HG03045 (cell line): ENCODE results near the gene TRAF7.
"Not testable (repeated sequence)": the region's sequence is repeated elsewhere in the genome, so short reads cannot be mapped to it uniquely, and the experiment has no call there.

Source experiments
- ATAC-seq: cut with Tn5 transposase; IDR thresholded peaks from one replicate; pipeline ENCODE4 v1.9.1; 2021; ENCODE audit warnings: mild to moderate bottlenecking, moderate library complexity; ENCODE audit not compliant: unreplicated experiment

The TRAF7 gene

DNA sequence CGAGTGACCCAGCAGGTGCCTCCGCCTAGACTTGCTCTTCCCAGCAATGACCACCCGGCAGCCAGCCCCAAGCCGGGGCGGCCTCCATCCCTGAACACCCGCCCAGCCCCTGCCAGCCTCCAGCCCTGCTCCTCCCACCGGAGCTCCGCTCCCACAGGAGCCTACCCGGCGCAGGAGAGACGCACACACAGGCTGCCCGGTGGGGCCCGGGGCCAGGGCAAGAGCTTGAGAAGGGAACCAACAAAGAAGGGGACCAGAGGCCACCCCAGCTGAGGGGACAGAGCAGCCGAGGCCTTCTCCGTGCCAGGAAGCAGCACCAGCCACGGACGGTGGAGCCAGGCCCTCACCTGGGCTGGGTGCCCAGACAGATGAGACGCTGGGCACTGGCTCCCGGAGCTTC lies 33.7 kb upstream of the TRAF7 start:
- no peak for ATAC-seq

- no peak for ATAC-seq
These were observed 33.2 kb upstream of the TRAF7 start for GRCh38 chr16:2122429-2122828.

- not testable (repeated sequence) for ATAC-seq
These were observed 32.5 kb upstream of the TRAF7 start for GRCh38 chr16:2122934-2123683.

DNA sequence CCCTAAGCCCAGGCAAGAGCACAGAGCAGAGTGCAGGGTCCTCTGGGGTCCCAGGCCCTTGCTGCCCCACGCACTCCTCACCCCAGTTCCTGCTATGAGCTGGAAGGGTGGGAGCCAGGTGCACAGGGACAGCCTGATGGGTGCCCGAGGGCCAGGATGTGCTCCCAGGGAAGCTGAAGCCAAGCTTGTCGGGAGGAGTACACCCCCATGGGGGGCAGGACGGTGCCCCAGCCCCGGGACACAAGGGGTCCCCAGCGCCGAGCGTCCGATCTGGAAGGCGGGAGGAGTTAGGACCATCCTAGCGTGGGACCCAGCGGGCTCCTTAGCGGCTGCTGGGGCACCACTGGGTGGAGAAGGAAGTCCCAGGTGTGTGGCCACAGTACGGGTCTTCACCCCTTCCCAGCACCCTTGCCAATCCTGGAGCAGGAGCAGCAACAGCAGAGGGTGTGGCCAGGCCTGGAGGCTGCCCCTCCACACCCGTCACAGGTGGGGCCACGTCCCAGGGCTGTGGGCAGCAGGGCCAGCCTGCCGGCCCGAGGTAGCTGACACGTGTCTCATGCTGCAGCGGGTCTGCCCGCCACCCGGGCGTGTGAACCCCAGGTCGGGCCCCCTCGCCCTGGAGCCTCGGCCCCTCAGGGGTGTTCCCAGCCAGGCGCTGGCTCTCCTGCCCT lies 31.7 kb upstream of the TRAF7 start:
- ATAC-seq = not testable (repeated sequence)

DNA sequence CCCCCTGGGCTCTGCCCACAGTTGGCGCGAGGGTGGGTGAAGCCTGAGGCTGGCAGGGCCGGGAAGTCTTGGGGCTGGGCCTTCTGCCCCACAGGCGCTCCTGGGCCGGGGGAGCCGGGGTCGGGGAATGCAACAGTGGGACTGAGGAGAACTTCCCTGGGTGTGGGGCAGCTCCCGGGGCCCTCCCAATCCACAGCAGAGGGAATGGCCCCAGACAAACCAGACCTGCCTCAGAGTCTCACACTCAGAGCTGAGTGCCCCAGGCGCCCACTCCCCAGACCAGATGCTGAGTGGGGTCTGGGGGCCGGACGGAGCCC lies 31.2 kb upstream of the TRAF7 start:
- not testable (repeated sequence) for ATAC-seq

DNA sequence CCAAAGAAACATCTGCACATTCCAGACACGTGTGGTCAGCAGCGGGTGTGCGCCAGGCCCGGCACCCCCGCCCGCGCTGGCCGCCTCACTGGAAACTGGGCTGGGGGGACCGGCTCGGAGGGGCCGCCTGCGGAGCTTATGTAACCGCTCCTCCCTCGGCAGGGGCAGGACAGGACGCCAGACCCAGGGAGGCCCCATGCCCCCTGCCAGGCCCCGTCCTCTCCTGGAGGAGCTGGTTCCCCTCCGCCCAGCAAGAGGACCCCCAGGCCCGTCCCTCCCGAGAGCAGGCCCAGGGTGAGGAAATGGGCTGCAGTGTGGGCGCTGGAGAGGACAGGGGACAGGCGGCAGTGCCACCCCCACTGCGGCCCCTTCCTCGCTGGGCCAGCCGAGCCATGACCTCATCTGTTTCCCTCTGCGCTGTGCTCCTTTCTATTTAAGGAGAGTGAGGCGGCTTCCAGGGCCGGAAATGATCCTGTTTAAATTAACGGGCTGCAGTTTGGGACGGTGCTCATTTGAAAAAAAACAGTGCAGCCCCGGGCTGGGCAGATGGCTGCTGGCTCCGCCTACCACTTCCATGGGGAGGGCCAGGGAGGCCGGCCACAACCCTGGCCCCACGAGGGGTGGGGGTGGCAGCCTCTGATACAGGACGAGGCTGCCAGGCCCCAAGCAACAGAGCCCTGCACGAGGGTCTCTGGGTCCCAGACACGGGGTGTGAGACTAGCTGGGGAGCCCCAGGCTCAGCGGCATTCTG lies 30.7 kb upstream of the TRAF7 start:
- not testable (repeated sequence) for ATAC-seq

GRCh38 chr16:2125609-2126008 lies 30.0 kb upstream of the TRAF7 start:
- not testable (repeated sequence) for ATAC-seq

DNA sequence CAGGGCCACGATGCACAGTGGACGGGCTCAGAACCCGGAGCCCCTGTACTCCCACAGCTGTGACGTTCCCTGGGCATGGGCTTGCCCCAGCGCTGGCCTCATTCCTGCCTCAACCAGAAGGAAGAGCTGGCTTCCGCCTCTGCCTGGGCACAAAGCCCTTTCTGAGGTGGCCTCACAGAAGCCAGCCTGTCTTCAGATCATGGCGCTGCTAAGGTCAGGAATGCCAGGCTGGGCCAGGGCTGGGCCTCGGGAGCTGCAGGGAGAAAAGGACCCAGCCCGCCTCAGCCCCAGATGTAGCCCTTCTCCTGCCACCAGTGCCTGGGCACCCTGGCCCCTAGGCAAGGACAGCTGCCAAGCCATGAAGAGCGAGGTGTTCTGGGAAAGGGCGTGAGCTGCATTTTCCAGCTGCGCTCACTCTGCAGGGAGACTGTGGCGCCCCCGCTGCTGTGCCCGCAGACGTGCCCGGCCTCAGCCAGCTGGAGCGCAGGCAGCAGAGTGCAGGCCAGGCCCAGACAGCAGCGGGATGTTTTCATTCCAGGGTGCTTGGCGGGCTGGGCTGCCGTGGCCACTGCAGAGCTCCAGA lies 29.3 kb upstream of the TRAF7 start:
- ATAC-seq = not testable (repeated sequence)

DNA sequence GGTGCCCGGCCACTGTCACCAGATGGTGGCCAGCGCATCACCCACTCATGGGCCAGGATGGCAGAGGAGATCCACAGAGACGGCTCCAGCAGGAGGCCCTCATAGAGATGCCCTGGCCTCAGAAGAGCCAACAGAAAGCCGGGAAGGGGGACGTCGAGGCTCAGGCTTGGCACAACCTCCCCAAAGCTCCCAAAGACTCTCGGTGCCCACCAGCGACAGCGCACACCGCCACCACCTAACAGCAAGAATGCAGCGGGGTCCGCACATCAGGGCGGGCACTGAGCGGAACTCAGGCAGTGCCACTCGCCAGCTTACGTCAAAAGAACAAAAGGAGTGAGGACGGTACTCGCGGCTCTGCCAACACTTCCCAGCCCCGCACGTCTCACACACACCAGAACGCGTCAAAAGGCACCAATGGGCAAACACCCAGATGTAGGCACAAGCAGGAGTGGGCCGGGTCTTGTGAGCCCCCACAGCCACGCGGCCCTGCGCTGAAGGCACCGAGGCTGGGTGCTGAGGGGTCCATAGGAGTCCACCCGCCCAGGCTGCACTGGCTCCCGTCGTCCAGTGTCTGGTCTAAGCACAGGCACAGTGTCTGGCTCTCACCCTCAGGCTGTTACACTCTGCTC lies 28.5 kb upstream of the TRAF7 start:
- not testable (repeated sequence) for ATAC-seq

DNA sequence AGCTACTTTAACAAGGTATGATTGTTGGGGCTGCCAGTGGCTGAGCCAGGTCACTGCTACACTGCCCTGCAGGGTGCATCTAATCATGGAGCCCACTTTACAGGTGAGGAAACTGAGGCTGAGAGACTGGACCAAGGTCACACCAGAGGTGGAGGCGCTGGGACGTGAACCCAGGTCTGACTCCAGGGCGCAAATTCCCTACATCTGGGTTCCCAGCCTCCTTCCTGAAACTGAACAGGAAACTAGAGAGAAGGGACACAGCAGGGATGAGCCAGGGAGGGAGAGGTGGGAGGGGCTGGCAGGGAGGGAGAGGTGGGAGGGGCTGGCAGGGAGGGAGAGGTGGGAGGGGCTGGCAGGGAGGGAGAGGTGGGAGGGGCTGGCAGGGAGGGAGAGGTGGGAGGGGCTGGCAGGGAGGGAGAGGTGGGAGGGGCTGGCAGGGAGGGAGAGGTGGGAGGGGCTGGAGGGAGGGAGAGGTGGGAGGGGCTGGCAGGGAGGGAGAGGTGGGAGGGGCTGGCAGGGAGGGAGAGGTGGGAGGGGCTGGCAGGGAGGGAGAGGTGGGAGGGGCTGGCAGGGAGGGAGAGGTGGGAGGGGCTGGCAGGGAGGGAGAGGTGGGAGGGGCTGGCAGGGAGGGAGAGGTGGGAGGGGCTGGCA lies 27.8 kb upstream of the TRAF7 start:
- not testable (repeated sequence) for ATAC-seq

DNA sequence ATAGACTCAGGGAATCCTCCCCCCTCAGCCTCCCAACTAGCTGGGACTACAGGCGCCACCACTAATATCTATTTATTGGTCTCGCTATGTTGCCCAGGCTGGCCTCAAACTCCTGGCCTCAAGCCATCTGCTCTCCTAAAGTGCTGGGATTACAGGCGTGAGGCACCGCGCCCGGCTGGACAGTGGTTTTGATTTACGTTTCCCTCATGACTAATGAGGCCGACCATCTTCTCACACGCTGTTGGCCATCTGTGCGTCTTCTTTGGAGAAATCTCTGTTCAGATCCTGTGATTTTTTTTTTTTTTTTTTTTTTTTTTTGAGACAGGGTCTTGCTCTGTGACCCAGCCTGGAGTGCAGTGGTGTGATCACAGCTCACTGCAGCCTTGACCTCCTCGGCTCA lies 26.3 kb upstream of the TRAF7 start:
- ATAC-seq = not testable (repeated sequence)

DNA sequence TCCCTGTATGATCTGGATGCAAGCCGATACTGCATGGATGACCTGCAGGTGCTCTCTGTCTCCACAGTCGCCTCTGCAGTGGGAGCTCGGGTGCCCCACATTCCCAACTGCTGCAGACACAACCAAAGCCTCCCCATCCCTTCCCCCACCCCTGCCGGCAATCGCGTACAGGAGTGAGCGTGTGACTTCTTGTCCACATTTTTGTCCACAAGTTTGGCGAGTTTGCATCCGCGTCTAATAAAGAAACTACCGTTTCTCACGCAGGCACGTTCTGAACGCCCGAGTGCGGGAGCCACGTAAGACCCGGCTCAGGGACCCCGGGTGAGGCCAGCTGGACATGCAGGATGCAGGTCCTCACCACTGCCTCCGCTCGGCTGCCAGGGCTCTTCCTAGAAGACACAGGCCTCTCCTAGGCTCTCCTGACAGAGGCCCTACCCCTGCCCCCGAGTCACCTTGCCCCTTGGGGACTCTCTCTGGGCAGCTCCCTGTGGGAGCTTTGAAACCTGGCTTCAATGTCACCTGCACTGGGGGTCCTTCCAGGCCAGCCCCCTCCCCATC lies 25.6 kb upstream of the TRAF7 start:
- ATAC-seq = not testable (repeated sequence)

GRCh38 chr16:2133797-2134196 lies 21.8 kb upstream of the TRAF7 start:
- ATAC-seq = not testable (repeated sequence)

DNA sequence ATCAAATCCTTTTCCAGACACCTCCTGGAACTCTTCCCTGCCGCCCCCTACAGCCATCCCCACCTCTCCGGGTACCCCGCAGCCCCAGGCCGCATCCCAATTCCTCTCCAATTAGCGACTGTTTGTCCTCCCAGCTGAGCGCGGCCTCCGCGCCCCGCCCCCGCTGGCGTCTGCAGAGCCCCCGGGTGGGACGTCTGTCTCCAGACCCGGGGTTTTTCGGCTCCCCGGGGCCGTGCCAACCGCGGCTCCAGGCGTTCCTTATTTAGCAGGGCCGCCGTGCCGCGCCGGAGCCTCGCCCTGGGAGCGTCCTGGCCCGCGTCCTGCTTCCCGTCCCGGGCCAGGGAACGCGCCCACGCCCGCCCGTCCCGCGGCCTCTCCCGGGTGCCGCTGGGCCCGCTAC lies 20.5 kb upstream of the TRAF7 start:
- not testable (repeated sequence) for ATAC-seq

- not testable (repeated sequence) for ATAC-seq
These were observed 19.7 kb upstream of the TRAF7 start, which contains the start of gene PKD1 for GRCh38 chr16:2135770-2136490. Gene PKD1, minus strand, starts transcription at chr16:2135898. Its CDS starts 209 bp downstream, at chr16:2135689.

- no peak for ATAC-seq
These were observed 12.4 kb upstream of the TRAF7 start for GRCh38 chr16:2142942-2143877.

DNA sequence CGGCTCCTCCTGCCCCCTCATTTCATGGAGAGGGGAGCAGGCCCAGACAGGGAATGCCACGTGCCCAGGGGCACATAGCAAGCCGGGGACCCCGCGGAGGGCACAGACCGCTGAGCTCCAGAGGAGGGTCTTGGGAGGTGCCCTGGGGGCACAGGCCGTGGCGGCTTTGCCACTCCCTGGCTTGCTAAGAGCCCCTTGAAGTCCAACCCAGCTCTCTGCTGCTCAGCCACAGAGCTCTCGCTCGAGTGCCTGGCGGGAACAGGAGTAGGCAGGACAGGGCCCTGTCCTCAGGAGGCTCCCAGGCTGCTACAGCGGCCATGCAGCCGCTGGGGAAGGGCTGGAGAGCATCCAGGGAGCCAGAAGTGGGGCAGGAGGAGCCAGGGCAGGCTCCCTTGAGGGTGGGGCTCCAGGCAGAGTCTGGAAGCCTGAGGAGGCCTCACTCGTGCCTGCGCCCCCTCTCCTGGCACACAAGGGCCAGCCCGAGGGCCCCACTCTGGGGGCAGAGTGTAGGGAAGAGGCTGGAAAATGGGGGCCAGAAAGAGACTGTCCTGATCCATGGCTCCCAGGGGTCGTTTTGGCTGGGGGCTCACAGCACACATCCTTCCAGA lies 11.6 kb upstream of the TRAF7 start:
- no peak for ATAC-seq

DNA sequence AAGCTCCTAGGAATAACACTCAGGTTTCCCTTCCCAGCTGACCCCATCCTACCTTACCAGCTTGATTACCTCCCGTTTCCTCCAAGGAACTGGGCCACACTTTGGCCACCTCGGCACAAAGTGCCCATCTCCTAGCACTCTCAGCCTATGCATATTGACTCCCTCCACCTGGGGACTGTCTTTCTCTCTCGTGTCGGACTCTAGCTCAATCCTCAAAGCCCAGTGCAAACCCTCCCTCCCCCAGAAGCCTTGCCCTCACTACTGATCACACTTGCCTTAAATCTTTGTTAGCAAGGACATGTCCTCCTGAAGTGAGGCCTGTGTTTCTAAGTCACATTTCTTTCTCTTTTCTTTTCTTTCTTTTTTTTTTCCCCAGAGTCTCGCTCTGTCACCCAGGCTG lies 9.7 kb upstream of the TRAF7 start:
- ATAC-seq = no peak
